ENCODE data around the gene NSD1.
"Not testable (repeated sequence)": the region's sequence is repeated elsewhere in the genome, so short reads cannot be mapped to it uniquely, and the experiment has no call there.

Gene NSD1

DNA sequence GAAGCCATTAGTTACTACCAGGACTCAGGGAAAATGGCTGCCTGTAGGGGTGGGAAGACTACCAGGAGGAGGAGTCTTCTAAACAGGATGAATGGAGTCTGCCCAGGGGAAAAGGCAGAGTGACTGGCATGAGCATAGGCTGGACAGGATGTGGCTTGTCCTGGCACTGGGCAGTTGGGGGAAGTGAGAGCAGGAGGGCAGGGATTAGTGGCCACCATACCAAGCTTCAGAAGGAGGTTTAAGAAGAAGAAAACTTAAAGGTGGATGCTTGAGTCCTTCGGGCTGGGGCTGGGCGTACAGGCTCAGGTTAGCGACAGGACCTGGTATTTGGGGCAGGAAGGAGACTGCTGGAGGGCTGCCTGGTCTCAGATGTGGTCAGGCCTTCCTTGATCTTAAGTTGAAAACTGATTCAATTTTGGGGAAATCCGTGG lies 5.0 kb upstream of the NSD1 start:
- DNase-seq (ENCODE audit: low read depth) = no peak

DNA sequence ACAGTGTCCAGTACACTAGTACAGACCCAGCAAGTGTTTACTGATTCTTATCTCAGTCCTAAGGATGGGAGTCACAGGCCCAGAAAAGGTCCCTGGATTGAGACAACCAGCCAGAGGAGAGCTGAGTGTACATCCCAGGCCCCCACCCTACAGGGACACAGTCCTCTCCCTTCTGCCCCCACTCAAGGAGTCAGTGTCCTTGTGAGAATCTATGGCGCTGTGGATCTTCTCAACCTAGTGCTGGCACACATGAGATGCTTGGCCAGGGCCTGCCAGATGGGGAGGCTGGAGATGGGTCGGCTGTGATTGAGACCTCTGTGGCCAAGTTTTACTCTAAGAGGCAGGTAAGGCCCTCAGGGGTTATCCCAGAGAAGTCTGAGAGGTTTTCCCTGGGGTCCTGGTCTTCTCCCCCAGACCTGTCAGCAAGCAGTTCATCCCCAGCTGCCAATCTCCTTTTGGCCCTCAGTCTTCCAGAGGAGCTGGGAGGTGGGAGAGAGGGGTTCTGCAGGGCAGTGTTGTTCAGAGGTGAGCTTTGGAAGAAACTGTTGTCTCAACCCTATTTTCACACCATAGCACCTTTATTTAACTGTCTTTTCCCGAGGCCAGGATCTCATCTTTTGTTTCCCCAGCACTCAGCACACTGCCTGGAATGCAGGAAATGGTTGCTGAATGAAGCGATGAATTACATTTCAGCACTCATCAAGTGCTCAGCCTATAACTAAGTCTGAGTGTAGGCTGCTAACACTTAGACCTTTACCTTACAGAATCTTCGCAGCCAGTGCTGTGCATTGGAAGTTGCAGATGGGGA lies 3.2 kb upstream of the NSD1 start:
- DNase-seq (ENCODE audit: low read depth) = peak; percentile 56

DNA sequence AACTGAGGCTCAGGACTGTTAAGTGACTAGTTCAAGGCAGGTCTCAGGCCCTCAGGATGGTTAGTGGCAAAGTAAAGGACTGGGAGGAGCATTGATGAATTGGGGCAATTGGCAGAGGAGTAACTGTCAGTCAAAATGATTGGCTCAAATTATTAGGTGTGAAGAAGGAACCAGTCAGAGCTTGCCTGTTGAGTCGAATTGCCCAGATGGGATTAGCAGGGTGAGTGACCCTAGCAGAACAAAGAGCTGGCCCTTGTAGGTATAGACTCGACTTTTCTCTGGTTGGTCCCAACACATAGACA lies 2.6 kb upstream of the NSD1 start:
- DNase-seq (ENCODE audit: low read depth) = no peak

DNA sequence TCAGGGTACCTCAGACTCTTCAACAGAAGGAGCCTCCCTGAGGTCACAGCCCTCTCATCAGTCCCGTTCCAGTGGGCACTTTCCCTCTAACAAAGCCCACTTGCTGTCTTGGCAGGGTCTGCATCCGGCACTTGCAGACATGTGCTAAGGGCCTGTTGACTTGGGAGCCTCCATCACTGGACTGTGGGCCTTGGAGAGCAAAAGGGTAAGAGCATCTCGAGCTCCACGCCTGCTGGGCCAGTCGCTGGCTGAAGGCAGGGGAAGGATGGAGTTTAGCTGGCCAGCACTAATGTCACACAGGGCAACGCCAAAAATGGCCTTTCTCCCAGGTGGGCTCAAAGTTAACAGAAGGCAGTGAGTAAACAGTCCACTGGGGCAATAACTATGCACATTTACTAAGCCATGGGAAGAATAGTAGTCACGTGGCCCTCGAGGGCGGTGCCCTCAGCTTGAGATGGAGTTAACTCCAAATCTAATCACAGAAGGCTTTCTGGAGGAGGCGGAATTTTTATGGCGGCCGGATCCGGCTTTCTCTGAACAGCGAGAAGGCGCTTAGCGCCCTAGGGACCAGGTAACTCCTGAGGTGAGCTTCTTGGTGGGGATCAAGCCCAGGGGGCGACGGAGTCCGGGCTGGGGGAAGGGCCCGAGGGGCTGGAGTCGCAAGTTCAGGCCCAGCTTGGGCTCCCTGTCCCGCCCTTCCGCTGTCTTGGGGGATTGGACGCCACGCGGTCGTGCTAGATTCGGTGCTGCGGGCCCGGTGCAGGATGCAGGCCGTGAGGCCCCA lies 2.0 kb upstream of the NSD1 start:
- no peak for DNase-seq (ENCODE audit: low read depth)

DNA sequence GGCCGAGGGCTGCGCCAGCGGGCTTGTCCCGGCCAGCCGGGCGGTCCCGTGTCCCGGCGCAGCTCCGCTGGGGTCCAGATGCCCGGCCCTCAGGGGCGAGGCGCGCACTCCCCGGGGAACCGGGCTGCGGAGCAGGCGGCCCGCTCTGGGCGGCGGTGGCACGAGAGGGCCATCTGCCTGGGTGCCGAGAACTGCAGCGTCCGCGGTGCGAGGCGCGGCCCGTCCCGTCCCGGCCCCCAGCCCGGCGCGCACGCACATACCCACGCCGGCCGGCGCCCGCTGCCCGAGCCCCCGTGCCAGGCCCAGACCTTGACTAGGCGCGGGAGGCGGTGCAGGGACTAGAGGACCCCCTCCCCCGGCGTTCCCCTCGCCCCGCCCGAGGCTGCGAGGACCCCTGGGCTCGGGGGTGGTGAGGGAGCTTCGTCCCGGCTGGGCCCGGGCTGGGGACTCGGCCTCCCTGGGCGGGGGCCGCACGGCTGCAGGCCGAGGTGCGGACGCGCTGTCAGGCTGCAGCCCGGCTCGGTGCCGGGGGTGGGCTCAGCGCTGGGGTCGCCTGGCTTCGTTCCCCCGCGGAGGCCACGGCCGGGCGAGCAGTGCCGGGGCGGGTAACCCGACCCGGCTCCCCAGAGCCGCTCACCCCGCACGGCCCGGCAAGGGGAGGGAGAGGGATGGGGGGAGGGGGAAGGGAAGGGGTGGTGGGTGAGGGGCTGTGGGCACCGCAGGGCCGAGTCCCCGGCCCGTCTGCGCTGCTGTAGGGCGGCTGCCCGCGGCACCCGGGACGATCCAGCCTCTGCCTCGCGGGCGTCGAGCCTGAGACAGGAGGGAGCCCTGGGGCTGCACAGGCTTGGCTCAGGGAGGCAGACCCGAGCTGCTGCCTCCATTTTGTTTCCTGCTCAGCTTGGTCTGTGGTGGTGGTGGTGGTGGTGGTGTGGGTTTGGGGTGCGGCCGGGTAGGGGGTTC lies 1.2 kb upstream of the NSD1 start:
- peak; percentile 45 for DNase-seq (ENCODE audit: low read depth)

DNA sequence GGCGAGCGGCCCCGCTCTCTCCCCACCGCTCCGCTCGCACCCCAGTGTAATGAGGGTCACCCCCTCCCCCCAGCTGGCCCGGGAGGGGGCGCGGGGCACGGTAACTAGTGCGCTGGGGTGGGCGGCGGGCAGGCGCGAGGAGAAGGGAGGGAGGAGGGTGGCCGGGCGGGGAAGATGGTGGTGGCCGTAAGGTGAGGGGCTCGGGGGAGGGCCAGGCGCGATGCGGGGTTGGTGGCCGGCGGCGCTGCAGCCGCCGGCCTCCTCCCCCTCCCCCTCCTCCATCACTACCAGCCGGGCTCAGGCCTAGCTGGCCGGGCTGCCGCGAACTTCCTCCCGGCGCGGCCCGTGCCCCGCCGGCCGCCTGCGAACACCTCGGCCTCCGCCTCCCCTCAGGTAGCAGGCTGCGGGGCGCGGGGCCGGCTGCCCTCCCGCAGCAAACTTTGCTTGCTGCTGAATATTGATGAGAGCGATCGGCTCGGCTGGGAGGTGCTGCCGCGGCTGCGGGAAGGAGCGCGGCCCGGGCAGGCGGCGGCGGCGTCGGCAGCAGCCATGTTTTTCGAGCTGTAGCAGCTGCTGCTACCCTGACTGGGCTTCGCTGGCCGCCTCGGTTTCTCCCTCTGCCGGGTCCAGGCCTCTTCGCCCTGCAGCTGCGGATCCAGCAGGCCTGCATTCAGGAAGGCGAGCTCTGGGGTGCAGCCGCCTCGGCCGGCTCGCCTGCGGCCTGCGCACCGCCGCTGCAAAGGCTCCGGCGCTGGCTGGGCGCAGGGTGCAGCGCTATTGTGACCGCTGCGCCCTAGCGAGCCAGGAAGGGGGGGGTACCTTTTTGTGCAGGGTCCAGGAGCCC lies 502 bp downstream of the NSD1 start:
- peak; percentile 56 for DNase-seq (ENCODE audit: low read depth)

DNA sequence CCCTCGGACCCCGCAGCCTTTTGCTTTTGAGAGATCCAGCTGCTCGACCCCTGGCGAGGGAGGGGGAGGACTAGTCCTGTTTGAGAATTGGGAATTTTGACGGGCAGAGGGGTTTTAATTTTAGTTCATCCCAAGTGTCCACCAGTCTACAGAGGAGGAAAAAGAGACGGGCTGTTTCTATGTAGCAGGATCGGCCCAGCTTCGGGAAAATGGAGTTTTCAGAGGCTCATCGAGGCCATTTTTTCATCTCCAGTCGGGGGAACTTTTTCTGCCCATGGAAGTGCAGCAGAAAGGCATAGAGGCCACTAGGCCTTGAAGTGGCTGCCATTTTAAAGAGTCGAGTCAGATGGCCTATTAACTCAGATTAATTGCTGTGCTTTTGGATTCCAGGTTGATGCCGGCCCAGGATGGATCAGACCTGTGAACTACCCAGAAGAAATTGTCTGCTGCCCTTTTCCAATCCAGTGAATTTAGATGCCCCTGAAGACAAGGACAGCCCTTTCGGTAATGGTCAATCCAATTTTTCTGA lies 1.2 kb downstream of the NSD1 start:
- DNase-seq (ENCODE audit: low read depth) = no peak

DNA sequence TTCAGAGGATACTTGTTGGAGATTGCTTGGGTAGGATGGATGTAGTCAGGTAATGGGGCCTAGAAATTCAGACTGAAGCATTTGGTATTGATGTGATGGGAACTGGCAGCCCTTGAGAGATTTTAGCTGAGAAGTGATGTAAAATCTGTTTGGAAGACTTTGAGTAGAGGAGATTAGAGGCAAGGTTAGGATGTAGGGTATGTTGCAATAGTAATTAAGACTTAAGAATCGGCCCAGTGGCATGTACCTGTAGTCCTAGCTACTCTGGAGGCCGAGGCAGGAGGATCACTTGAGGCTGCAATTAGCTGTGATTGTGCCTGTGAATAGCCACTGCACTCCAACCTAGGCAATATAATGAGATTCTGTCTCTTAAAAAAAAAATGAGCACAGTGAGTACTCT lies 6.7 kb downstream of the NSD1 start:
- DNase-seq (ENCODE audit: low read depth) = no peak

DNA sequence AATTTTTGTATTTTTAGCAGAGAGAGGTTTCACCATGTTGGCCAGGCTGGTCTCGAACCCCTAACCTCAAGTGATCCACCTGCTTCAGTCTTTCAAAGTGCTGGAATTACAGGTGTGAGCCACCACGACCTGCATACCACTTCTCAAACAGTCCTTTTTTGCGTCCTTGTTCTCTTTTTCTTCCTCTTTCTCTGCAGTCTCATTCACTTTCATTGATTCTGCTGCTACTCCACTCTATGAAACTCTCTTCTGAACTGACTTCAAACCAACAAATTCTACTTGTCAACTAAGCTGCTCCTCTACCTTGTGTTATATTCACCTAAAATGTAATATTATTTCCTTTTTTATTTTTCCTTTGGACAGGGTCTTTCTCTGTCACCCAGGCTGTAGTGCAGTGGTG lies 7.9 kb downstream of the NSD1 start:
- no peak for DNase-seq (ENCODE audit: low read depth)

DNA sequence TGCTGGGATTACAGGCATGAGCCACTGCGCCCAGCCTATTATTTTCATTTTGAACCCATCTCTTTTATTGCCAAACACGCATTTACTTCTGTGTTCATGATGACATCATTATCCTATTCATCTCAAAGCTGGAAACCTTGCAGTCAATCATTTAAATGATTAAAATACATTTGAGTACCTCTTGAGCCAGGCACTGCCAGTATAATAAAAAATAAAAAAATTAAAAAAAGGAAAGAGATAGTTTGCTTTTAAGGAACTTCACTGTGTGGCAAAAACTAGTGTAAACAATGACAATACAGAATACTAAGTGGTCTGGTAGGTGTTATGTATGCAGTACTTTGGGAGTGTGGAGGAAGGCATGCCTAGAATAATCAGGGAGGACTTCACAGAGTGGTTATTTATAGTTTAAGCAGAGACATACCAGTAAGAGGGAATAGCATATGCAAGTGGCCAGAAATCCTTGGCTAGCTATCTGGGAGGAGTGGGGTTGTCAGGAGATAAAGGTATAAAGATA lies 8.6 kb downstream of the NSD1 start:
- DNase-seq (ENCODE audit: low read depth) = no peak

DNA sequence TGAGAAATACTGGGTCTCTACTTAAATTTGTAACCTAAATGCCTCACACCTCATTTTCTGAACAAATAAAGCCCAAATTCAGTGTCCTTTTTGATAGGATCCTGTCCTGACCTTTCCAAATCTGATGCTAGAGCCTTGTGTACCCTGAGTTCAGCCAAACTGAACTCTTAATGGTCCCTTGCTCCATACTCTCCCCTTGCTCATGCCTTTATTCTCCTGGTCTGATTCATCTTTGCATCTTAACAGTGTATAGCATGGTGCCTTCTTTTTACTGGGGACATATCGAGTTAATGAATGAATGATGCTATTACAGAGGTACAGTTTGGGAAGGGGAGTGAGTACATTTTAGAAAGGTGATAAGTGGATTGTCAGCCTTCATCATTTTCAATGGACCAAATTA lies 9.2 kb downstream of the NSD1 start:
- no peak for DNase-seq (ENCODE audit: low read depth)

DNA sequence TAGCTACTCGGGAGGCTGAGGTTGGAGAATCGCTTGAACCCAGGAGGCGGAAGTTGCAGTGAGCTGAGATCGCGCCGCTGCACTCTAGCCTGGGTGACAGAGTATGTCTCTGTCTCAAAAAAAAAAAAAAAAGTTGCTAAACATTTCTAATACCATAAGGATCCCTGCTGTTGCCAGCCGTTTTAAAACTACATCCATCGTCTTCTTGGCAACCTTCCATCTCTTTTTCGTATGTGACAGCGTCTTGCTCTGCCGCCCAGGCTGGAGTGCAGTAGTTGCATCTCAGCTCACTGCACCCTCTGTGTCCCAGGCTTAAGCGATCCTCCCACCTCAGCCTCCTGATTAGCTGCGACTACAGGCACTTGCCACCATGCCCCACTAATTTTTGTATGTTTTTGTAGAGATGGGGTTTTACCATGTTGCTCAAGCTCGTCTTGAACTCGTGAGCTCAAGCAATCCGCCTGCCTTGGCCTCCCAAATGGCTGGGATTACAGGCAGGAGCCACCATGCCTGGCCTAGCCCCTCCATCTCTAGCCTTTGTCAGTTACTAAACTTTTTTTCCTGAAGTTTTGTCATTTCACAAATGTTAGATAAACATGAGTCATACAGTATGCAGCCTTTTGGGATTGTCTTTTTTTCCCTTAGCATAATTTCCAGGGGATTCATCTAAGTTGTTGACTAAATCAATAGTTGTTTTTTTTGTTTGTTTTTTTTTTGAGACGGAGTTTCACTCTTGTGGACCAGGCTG lies 13.5 kb downstream of the NSD1 start:
- DNase-seq (ENCODE audit: low read depth) = peak; percentile 50

DNA sequence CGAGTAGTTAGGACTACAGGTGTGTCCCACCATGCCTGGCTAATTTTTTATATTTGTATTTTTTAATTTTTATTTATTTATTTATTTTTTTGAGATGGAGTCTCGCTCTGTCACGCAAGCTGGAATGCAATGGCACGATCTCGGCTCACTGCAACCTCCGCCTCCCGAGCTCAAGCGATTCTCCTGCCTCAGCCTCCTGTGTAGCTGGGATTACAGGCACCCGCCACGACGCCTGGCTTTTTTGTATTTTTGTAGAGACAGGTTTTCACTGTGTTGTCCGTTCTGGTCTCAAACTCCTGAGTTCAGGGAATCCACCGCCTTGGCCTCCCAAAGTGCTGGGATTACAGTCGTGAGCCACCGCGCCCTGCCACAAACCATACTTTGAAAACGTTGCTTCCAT lies 16.5 kb downstream of the NSD1 start:
- not testable (repeated sequence) for DNase-seq (ENCODE audit: low read depth)

DNA sequence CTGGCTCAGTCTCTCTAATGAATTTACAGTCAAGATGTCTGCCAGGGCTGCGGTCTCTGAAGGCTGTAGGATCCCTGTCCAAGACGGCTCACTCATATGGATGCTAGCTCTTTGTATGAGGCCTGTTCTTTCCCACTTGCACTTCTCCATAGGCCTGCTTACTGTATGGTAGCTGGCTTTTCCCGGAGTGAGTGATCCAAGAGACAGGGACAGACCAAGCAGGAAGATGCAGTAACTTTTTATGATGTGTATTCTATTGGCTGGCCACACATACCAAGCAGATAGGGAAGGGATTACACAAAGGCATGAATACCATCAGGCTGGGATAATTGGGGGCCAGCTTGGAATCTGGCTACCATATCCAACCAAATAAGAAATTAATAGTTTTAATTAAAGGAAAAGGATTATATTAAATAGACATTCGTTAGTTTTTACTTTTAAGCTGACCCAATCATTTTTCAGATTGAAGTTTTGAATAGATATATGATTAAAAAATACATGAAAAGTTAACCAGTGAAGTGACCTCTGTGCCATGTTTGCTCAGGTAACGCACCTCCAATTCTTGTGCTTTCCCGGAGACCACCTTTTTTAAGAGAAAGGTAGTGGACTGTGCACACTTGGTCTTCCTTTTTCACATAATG lies 20.6 kb downstream of the NSD1 start:
- peak; percentile 22 for DNase-seq (ENCODE audit: low read depth)

DNA sequence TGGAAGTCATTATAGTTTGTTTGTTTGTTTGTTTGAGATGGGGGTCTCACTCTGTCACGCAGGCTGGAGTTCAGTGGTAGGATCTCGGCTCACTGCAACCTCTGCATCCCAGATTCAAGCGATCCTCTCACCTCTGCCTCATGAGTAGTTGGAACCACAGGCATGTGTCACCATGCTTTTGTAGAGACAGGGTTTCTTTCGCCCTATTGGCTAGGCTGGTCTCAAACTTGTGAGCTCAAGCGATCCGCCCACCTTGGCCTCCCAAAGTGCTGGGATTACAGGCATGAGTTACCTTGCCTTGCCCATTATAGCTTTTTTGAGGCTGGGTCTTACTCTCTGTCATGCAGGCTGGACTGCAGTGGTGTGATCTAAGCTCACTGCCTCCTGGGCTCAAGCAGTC lies 28.8 kb downstream of the NSD1 start:
- no peak for DNase-seq (ENCODE audit: low read depth)

DNA sequence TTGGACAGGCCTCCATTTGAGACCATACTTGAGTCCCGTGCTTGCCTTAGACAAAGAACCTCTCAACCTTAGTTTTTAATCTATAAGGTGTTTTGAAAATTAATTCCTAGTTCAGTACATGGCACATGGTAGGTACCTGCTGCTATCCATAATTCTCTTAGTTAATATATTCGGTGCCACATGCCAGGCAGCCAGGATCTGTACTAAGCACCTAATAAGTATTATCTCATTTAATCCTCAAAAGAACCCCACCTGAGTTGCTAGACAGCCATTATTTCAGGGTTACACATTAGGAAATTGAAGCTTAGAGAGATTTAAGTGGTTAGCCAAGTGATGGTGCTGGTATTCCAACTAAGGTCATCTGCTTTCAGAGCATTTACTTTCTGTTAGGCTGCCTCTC lies 29.9 kb downstream of the NSD1 start:
- no peak for DNase-seq (ENCODE audit: low read depth)

DNA sequence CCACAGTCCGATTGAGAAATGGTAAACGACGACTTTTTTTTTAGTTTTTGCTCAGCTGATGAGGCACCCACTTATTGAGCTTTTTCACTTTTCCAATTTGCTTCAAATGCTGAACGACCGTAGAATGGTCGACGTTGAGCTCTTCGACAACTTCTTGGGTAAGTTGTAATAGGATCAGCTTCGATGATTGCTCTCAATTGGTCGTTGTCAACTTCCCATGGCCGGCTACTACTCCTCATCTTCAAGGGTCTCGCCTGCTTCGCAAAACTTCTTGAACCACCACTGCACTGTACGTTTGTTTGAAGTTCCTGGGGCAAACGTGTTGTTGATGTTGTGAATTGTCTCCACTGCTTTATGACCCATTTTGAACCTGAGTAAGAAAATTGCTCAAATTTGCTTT lies 35.7 kb downstream of the NSD1 start:
- no peak for DNase-seq (ENCODE audit: low read depth)

DNA sequence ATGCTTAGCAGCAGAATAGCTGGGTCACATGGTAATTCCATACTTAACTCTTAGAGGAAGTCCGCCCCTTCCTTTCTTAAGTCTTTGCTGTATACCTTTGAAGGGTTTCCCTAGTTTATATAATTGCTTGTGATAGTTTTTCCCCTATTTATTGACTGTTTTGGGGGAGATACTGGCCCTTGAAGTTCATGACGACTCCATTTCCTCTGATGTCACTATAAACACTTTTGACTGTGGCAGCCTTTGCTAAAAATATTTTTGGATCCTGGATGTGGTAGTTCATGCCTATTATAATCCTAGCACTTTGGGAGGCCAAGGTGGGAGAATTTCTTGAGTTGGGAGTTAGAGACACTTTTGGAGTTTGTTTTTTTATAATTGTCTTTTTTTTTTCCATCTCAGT lies 38.4 kb downstream of the NSD1 start:
- DNase-seq (ENCODE audit: low read depth) = no peak

DNA sequence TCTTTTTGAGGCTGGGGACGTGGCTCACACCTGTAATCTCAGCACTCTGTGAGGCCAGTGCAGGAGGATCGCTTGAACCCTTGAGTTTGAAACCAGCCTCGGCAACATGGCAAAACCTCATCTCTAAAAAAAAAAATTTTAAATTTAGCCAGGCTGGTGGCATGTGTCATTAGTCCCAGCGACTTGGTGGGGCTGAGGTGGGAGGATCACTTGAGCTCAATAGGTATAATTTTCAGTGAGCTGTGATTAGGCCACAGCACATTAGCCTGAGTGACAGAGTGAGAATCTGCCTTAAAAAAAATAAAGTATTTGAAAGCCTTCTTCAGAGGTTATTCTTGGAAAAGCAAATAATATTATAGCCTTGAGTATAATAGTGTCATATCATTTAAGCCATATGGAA lies 41.8 kb downstream of the NSD1 start:
- no peak for DNase-seq (ENCODE audit: low read depth)

DNA sequence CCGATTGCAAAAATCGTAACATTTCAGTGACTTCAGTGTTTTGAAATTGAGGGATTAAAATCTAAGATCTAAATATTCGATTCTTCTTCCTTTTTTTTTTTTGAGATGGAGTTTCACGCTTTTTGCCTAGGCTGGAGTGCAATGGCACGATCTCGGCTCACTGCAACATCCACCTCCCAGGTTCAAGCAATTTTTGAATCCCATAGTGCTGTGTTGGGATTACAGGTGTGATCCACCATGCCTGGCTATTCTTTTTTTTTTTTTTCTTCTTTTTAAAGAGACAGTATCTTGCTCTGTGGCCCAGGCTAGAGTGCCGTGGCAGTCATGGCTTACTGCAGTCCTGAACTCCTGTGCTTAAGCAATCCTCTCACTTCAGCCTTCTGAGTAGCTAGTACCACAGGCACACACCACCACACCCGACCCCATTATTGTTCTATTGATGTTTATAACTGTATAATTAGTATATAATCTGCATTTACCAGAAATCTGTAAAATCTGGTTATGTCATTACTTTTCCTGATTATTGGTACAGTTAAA lies 42.7 kb downstream of the NSD1 start:
- DNase-seq (ENCODE audit: low read depth) = peak; percentile 12

Data from iris pigment epithelial cell (primary cell).